HepG2 (cell line): ENCODE results near the gene ZNF747. TPM values are rescaled to one million over a fixed set of nuclear protein-coding genes. Genes with fewer than 3 reads are reported as not detected.

Source experiments
- ATAC-seq: fragments of 200-7000 bp; cut with Tn5 transposase; 3 replicates; pipeline ENCODE4 v1.9.1; 2020; ENCODE audit warnings: mild to moderate bottlenecking, moderate library complexity
- BruUV-seq: library from RNA; stranded (reverse); fragments of 400-500 nt; replicated peaks from 2 replicates; lab custom pipeline; 2021; lab: Mats Ljungman, UMichigan
- CTCF ChIA-PET: fragments of 300-600 bp; formaldehyde crosslinking; extraction: SDS; loops from one replicate; lab custom pipeline; 2021; ENCODE audit warnings: low total read pairs, inconsistent platforms, low intra/inter-chr PET ratio; lab: Yijun Ruan, JAX
- POLR2A ChIA-PET: fragments of 350-600 bp; sonication (Branson Sonifier 250); formaldehyde crosslinking; loops from one replicate; lab custom pipeline; 2020; ENCODE audit warnings: antibody characterized with exemption, inconsistent platforms; lab: Yijun Ruan, JAX
- DNase-seq: peaks from one replicate; pipeline ENCODE4 v3.0.0-alpha.2; 2015; ENCODE audit warnings: low spot score
- FAIRE-seq: peaks from 3 replicates; lab custom pipeline; 2011; peaks lifted over from hg19 to GRCh38; lab: Jason Lieb, UNC
- H2AFZ ChIP-seq: one replicate; pipeline ENCODE4 v1.6.1; 2011; ENCODE audit warnings: low read length, inconsistent platforms
- H3K27ac ChIP-seq: fragments of 300-600 bp; 3 replicates; pipeline ENCODE4 v1.8.0; 2011; ENCODE audit warnings: mixed run types, mild to moderate bottlenecking, mixed read lengths, low read length, inconsistent platforms; ENCODE audit not compliant: insufficient read depth; ENCODE audit errors: extremely low read length
- H3K27me3 ChIP-seq, 2 experiments: fragments of 200-600 bp in 1 of 2; 2 replicates in 1 of 2; 3 replicates in 1 of 2; pipeline versions ENCODE4 v1.6.0 to v1.8.0; 2011; ENCODE audit warnings: low read length in 2 of 2, mild to moderate bottlenecking in 2 of 2, moderate library complexity in 2 of 2, inconsistent platforms in 1 of 2; ENCODE audit not compliant: insufficient read depth in 2 of 2, control insufficient read depth in 1 of 2
- H3K36me3 ChIP-seq, 2 experiments: fragments of 200-600 bp in 1 of 2; replicated peaks in 1 of 2; 2 replicates in 1 of 2; 3 replicates in 1 of 2; pipeline versions ENCODE4 v1.5.1 to v1.8.0; 2011; ENCODE audit warnings: low read length in 2 of 2, inconsistent platforms in 1 of 2; ENCODE audit not compliant: insufficient read depth in 2 of 2, control insufficient read depth in 1 of 2
- H3K4me1 ChIP-seq: 2 replicates; pipeline ENCODE4 v1.5.1; 2012; ENCODE audit warnings: low read length, inconsistent platforms; ENCODE audit not compliant: insufficient read depth
- H3K4me2 ChIP-seq: 2 replicates; pipeline ENCODE4 v1.6.0; 2011; ENCODE audit warnings: low read depth, low read length, inconsistent platforms
- H3K4me3 ChIP-seq, 3 experiments: fragments of 200-600 bp in 1 of 3; sonication (generic), shearing (Covaris generic) in 1 of 3; replicated peaks in 1 of 3; 2 replicates each; pipeline ENCODE4 v1.5.1; 2011 to 2016; ENCODE audit warnings: low read length in 3 of 3, inconsistent platforms in 2 of 3, low read depth in 2 of 3, mild to moderate bottlenecking in 2 of 3, control low read depth in 1 of 3, mixed read lengths in 1 of 3; ENCODE audit not compliant: insufficient read depth in 1 of 3
- H3K79me2 ChIP-seq: one replicate; pipeline ENCODE4 v1.6.1; 2011; ENCODE audit warnings: low read length, inconsistent platforms; ENCODE audit not compliant: insufficient read depth
- H3K9ac ChIP-seq: 2 replicates; pipeline ENCODE4 v1.6.0; 2011; ENCODE audit warnings: mild to moderate bottlenecking, low read depth, low read length, inconsistent platforms; ENCODE audit not compliant: insufficient read depth
- H3K9me3 ChIP-seq: 2 replicates; pipeline ENCODE4 v1.5.1; 2012; ENCODE audit warnings: mild to moderate bottlenecking, low read length
- H4K20me1 ChIP-seq: 2 replicates; pipeline ENCODE4 v1.6.0; 2011; ENCODE audit warnings: inconsistent platforms, mild to moderate bottlenecking, low read length, moderate library complexity; ENCODE audit not compliant: insufficient read depth
- NR2C2 ChIP-seq: sonication (generic); formaldehyde crosslinking; IDR thresholded peaks from 2 replicates; pipeline ENCODE4 v1.4.0; 2020; ENCODE audit warnings: missing genetic modification reagents, mild to moderate bottlenecking, moderate library complexity, borderline replicate concordance
- TBX2 ChIP-seq: sonication (generic); formaldehyde crosslinking; IDR thresholded peaks from 2 replicates; pipeline ENCODE4 v1.5.0; 2020; ENCODE audit warnings: missing genetic modification reagents, mild to moderate bottlenecking, borderline replicate concordance
- TGIF2 ChIP-seq: IDR thresholded peaks from 2 replicates; pipeline ENCODE4 v1.6.1; 2016; ENCODE audit warnings: control low read depth, missing compliant biosample characterization
- ZNF350 ChIP-seq: sonication (generic); formaldehyde crosslinking; IDR thresholded peaks from 2 replicates; pipeline ENCODE4 v1.4.0; 2020; ENCODE audit warnings: mild to moderate bottlenecking, low read depth, missing genetic modification reagents, borderline replicate concordance
- ZNF597 ChIP-seq: sonication (generic); formaldehyde crosslinking; IDR thresholded peaks from 2 replicates; pipeline ENCODE4 v1.5.0; 2020; ENCODE audit warnings: missing genetic modification reagents
- ZNF607 ChIP-seq: sonication (generic); formaldehyde crosslinking; IDR thresholded peaks from 2 replicates; pipeline ENCODE4 v1.5.1; 2020; ENCODE audit warnings: missing genetic modification reagents, mild to moderate bottlenecking, borderline replicate concordance
- ZNF790 ChIP-seq: sonication (generic); formaldehyde crosslinking; IDR thresholded peaks from 2 replicates; pipeline ENCODE4 v1.8.0; 2022; ENCODE audit warnings: missing genetic modification reagents, mild to moderate bottlenecking, borderline replicate concordance
- ZNF891 ChIP-seq: sonication (generic); formaldehyde crosslinking; IDR thresholded peaks from 2 replicates; pipeline ENCODE4 v1.5.0; 2020; ENCODE audit warnings: mild to moderate bottlenecking, missing genetic modification reagents
- ZSCAN20 ChIP-seq: sonication (generic); formaldehyde crosslinking; IDR thresholded peaks from 2 replicates; pipeline ENCODE4 v1.4.0; 2020; ENCODE audit warnings: missing genetic modification reagents, mild to moderate bottlenecking, borderline replicate concordance
- WGBS: methylation state at CpG from one replicate; pipeline ENCODE4 v1.1.6; 2017; ENCODE audit warnings: low lambda C conversion rate; 5-methylcytosine and 5-hydroxymethylcytosine counted together
- in situ Hi-C: cut with HindIII; loops from 2 replicates; pipeline ENCODE4 v1.10.0; 2017; ENCODE audit warnings: low pct_unique_long_range_greater_than_20kb; ENCODE audit not compliant: extremely low pct_ligation_motif_present
- intact Hi-C: fragments of 100-400 bp; cut with micrococcal nuclease; formaldehyde crosslinking; loops from one replicate; pipeline ENCODE4 v1.10.0; 2022; ENCODE audit not compliant: unreplicated experiment
- polyA plus RNA-seq, 8 experiments: library from polyadenylated mRNA; depleted of rRNA in 3 of 8; stranded (reverse) in 7 of 8; unstranded in 1 of 8; fragments of >200 nt; fragmentation: Illumina TruSeq in 4 of 8; extraction: Trizol in 4 of 8; gene quantifications; 2 replicates each; pipeline versions ENCODE4 v1.2.1 to v1.2.3, GENCODE V29; 2011 to 2016; ENCODE audit warnings: low read depth in 4 of 8, missing spikeins in 1 of 8, mixed read lengths in 1 of 8; ENCODE audit not compliant: insufficient read depth in 1 of 8
- total RNA-seq, 5 experiments: library from RNA; depleted of rRNA; stranded (reverse); fragments of >200 nt; fragmentation: Illumina TruSeq; extraction: Trizol; gene quantifications; 2 replicates each; pipeline ENCODE4 v1.2.3, GENCODE V29; 2016; ENCODE audit warnings: low read depth in 1 of 5
- TF ChIP-seq, protein P1 (sequence below): sonication (generic); formaldehyde crosslinking; IDR thresholded peaks from 2 replicates; pipeline ENCODE4 v1.4.0; 2020; ENCODE audit warnings: mild to moderate bottlenecking, missing genetic modification reagents
- TF ChIP-seq, protein P2 (sequence below): sonication (generic); formaldehyde crosslinking; IDR thresholded peaks from 2 replicates; pipeline ENCODE4 v1.9.0; 2021; ENCODE audit warnings: missing genetic modification reagents, borderline replicate concordance

Gene ZNF747
- total and polyA plus RNA-seq, 2 of the 13 experiments (the other 11 are each of a cell fraction or from before 2014, with no cell fraction given), result 7.2 to 10.2 TPM

- TF ChIP-seq NR2C2 (no peak), ZNF790 (CRISPR knock-in tag) (no peak)
- TF ChIP-seq, protein P1, sequence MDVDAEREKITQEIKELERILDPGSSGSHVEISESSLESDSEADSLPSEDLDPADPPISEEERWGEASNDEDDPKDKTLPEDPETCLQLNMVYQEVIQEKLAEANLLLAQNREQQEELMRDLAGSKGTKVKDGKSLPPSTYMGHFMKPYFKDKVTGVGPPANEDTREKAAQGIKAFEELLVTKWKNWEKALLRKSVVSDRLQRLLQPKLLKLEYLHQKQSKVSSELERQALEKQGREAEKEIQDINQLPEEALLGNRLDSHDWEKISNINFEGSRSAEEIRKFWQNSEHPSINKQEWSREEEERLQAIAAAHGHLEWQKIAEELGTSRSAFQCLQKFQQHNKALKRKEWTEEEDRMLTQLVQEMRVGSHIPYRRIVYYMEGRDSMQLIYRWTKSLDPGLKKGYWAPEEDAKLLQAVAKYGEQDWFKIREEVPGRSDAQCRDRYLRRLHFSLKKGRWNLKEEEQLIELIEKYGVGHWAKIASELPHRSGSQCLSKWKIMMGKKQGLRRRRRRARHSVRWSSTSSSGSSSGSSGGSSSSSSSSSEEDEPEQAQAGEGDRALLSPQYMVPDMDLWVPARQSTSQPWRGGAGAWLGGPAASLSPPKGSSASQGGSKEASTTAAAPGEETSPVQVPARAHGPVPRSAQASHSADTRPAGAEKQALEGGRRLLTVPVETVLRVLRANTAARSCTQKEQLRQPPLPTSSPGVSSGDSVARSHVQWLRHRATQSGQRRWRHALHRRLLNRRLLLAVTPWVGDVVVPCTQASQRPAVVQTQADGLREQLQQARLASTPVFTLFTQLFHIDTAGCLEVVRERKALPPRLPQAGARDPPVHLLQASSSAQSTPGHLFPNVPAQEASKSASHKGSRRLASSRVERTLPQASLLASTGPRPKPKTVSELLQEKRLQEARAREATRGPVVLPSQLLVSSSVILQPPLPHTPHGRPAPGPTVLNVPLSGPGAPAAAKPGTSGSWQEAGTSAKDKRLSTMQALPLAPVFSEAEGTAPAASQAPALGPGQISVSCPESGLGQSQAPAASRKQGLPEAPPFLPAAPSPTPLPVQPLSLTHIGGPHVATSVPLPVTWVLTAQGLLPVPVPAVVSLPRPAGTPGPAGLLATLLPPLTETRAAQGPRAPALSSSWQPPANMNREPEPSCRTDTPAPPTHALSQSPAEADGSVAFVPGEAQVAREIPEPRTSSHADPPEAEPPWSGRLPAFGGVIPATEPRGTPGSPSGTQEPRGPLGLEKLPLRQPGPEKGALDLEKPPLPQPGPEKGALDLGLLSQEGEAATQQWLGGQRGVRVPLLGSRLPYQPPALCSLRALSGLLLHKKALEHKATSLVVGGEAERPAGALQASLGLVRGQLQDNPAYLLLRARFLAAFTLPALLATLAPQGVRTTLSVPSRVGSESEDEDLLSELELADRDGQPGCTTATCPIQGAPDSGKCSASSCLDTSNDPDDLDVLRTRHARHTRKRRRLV (CRISPR knock-in tag), result peak; percentile 49; the same call in 1 of the 2 replicates
Observed at GRCh38 chr16:30535777-30536190, 1.1 kb upstream of the ZNF747 start (continued).

GRCh38 chr16:30535106-30535776, 583 bp upstream of the ZNF747 start:
- CTCF ChIA-PET, result interaction anchor here (0.9 to 1.6 kb wide), 4 partner anchors 23 to 105 kb away, joined by 3 to 7 read pairs (median 4); partner anchors contain the start of genes DCTPP1 and ZNF764
- H4K20me1 ChIP-seq, result no peaks in the 10 kb centered on the region
- peaks cover 0 to 1% of the 10 kb centered on the region in 2 experiments; a peak in 1 of 5 replicates for H3K36me3 ChIP-seq
- TSS peak; percentile 92 for BruUV-seq
- peak overlapping the region; percentile 85 for H3K27ac ChIP-seq
- peak overlapping the region; percentile 95 for H3K4me2 ChIP-seq
- in situ Hi-C loops (no loop called here), intact Hi-C loops (loop anchor here (2.0 kb wide), 2 partner anchors 24 to 64 kb away; partner anchors contain the start of gene ZNF764)
- peaks cover 31% of the 10 kb centered on the region for H3K79me2 ChIP-seq
- no peak for FAIRE-seq
- peak overlapping the region; percentile 89 for H3K9ac ChIP-seq
- peak overlapping the region; percentile 75 to 93 (median 81) for H3K4me3 ChIP-seq
- peak overlapping the region; percentile 69 for H2AFZ ChIP-seq
- POLR2A ChIA-PET, result interaction anchor here (0.7 to 5.1 kb wide), 33 partner anchors 8 to 470 kb away, joined by 3 to 187 read pairs (median 6); partner anchors contain the start of genes ALDOA, CD2BP2, DCTPP1 and FBRS
- H3K9me3 ChIP-seq, result no peaks in the 10 kb centered on the region
- DNase-seq, result no peak
- no peak; the same call in 2 of the 3 replicates for ATAC-seq
- WGBS, result 12% methylated on average over 18 of the region's 18 CpGs
- peaks cover 68% of the 10 kb centered on the region for H3K4me1 ChIP-seq
- H3K27me3 ChIP-seq, result no peaks in the 10 kb centered on the region; a peak in 1 of 5 replicates
- no peak for TF ChIP-seq ZNF597
- TF ChIP-seq ZSCAN20, result no peak
- peak; percentile 52; the same call in 1 of the 2 replicates for TF ChIP-seq NR2C2
- no peak; the same call in 1 of the 2 replicates for TF ChIP-seq TBX2 (CRISPR knock-in tag)
- TF ChIP-seq ZNF607 (CRISPR knock-in tag), result 0 out of 2 replicates have a peak, but pooled peaks have one; percentile 0
- TF ChIP-seq ZNF350, result 0 out of 2 replicates have a peak, but pooled peaks have one; percentile 8
- TF ChIP-seq, protein P2, sequence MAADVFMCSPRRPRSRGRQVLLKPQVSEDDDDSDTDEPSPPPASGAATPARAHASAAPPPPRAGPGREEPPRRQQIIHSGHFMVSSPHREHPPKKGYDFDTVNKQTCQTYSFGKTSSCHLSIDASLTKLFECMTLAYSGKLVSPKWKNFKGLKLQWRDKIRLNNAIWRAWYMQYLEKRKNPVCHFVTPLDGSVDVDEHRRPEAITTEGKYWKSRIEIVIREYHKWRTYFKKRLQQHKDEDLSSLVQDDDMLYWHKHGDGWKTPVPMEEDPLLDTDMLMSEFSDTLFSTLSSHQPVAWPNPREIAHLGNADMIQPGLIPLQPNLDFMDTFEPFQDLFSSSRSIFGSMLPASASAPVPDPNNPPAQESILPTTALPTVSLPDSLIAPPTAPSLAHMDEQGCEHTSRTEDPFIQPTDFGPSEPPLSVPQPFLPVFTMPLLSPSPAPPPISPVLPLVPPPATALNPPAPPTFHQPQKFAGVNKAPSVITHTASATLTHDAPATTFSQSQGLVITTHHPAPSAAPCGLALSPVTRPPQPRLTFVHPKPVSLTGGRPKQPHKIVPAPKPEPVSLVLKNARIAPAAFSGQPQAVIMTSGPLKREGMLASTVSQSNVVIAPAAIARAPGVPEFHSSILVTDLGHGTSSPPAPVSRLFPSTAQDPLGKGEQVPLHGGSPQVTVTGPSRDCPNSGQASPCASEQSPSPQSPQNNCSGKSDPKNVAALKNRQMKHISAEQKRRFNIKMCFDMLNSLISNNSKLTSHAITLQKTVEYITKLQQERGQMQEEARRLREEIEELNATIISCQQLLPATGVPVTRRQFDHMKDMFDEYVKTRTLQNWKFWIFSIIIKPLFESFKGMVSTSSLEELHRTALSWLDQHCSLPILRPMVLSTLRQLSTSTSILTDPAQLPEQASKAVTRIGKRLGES (CRISPR knock-in tag), result no peak; the same call in 1 of the 2 replicates
- 0 out of 2 replicates have a peak, but pooled peaks have one; percentile 53 for TF ChIP-seq TGIF2 (CRISPR knock-in tag)
- TF ChIP-seq ZNF891 (CRISPR knock-in tag), result no peak
